Tibial artery (tissue), 4 donors: Measurements from ENCODE around the gene QPRT.
"Not testable (repeated sequence)": the region's sequence is repeated elsewhere in the genome, so short reads cannot be mapped to it uniquely, and the experiment has no call there.

ENCODE experiments used
- DNase-seq, 2 donors: peaks; one replicate each; pipeline ENCODE4 v3.0.0-alpha.2; 2019
- H3K27ac ChIP-seq, 2 donors: fragments of 200-600 bp; sonication (generic) in 1 of 2; 1 replicate in 1 of 2; 2 replicates in 1 of 2; pipeline ENCODE4 v1.5.1; 2018 to 2019; ENCODE audit warnings: mild to moderate bottlenecking in 1 of 2
- H3K27me3 ChIP-seq, 2 donors: fragments of 200-600 bp; sonication (generic) in 1 of 2; one replicate each; pipeline versions ENCODE4 v1.5.1 to v1.6.0; 2016 to 2019
- H3K36me3 ChIP-seq, 3 donors: fragments of 200-600 bp; sonication (generic) in 2 of 3; one replicate each; pipeline ENCODE4 v1.5.1; 2016 to 2019; ENCODE audit warnings: mild to moderate bottlenecking in 2 of 3
- H3K4me1 ChIP-seq, 4 donors: fragments of 200-600 bp; sonication (generic) in 2 of 4; 1 replicate in 3 of 4; 2 replicates in 1 of 4; pipeline ENCODE4 v1.5.1; 2016 to 2019
- H3K4me3 ChIP-seq, 2 donors: fragments of 200-600 bp; sonication (generic) in 1 of 2; 1 replicate in 1 of 2; 2 replicates in 1 of 2; pipeline ENCODE4 v1.5.1; 2018 to 2019; ENCODE audit warnings: mild to moderate bottlenecking in 2 of 2
- H3K9me3 ChIP-seq, 3 donors: fragments of 200-600 bp; sonication (generic) in 1 of 3; one replicate each; pipeline ENCODE4 v1.5.1; 2016 to 2019
- intact Hi-C: fragments of 100-400 bp; cut with DNase I; formaldehyde crosslinking; loops from one replicate; pipeline ENCODE4 v1.15.0; 2023; ENCODE audit warnings: low total_unique reads
- TF ChIP-seq, protein P1 (sequence below), 2 experiments: fragments of 200-600 bp in 1 of 2; fragments of 450-650 bp in 1 of 2; IDR thresholded peaks; one replicate each; pipeline ENCODE4 v1.5.1; 2017 to 2019; ENCODE audit warnings: antibody characterized with exemption in 2 of 2, mild to moderate bottlenecking in 1 of 2, moderate library complexity in 1 of 2

QPRT gene

DNA sequence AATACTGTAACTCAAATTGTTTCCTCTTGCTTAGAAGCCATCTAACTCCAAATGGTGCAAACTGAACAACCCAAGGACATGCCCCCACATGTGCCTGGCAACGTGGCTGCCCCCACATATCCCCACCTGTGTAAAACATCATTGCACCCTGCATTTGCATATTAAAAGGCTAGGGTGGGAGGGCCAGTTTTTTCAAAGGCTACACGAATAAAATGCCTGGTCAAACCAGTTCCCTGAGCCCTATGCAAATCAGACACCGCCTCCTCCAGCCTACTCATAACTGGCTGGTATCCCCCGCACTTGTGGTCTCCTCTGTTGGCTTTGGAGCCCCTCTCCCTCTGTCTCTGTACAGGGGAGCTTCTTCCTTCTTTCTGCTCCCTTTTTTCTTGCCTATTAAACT lies 40.1 kb downstream of the QPRT start:
- H3K27me3 ChIP-seq, result no peaks in the 10 kb centered on the region

GRCh38 chr16:29720703-29721102 lies 41.7 kb downstream of the QPRT start:
- Histone ChIP-seq H3K4me3 (no peak overlapping the region), H3K27ac (no peak overlapping the region)
- intact Hi-C loops, result no loop called here

More for the DNA sequence above, 40.1 kb downstream of the QPRT start:
- intact Hi-C loops, result no loop called here
- no peak overlapping the region for H3K27ac ChIP-seq
- peaks cover 0 to 3% (median 0%) of the 10 kb centered on the region in 4 donors for H3K4me1 ChIP-seq
- H3K36me3 ChIP-seq, result no peaks in the 10 kb centered on the region
- H3K9me3 ChIP-seq, result no peaks in the 10 kb centered on the region
- H3K4me3 ChIP-seq, result no peak overlapping the region
- TF ChIP-seq, protein P1, sequence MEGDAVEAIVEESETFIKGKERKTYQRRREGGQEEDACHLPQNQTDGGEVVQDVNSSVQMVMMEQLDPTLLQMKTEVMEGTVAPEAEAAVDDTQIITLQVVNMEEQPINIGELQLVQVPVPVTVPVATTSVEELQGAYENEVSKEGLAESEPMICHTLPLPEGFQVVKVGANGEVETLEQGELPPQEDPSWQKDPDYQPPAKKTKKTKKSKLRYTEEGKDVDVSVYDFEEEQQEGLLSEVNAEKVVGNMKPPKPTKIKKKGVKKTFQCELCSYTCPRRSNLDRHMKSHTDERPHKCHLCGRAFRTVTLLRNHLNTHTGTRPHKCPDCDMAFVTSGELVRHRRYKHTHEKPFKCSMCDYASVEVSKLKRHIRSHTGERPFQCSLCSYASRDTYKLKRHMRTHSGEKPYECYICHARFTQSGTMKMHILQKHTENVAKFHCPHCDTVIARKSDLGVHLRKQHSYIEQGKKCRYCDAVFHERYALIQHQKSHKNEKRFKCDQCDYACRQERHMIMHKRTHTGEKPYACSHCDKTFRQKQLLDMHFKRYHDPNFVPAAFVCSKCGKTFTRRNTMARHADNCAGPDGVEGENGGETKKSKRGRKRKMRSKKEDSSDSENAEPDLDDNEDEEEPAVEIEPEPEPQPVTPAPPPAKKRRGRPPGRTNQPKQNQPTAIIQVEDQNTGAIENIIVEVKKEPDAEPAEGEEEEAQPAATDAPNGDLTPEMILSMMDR (IDR thresholded peaks at IDR 0.05), result no peak
- DNase-seq, result no peak

GRCh38 chr16:29721167-29721879 lies 42.3 kb downstream of the QPRT start:
- peak; percentile 62 to 72 for DNase-seq
- TF ChIP-seq, protein P1 (IDR thresholded peaks at IDR 0.05), result peak; percentile 45 to 53
- H3K9me3 ChIP-seq, H3K4me3 ChIP-seq, H3K36me3 ChIP-seq, H3K27me3 ChIP-seq, H3K27ac ChIP-seq, intact Hi-C loops, H3K4me1 ChIP-seq: not testable (repeated sequence)

More at GRCh38 chr16:29720703-29721102, 41.7 kb downstream of the QPRT start:
- H3K27me3 ChIP-seq, result no peaks in the 10 kb centered on the region
- no peaks in the 10 kb centered on the region for H3K36me3 ChIP-seq
- TF ChIP-seq, protein P1 (IDR thresholded peaks at IDR 0.05), result no peak
- H3K9me3 ChIP-seq, result no peaks in the 10 kb centered on the region
- H3K4me1 ChIP-seq, result peaks cover 0 to 3% (median 0%) of the 10 kb centered on the region in 4 donors
- DNase-seq, result no peak

GRCh38 chr16:29726845-29727377 lies 47.9 kb downstream of the QPRT start:
- Histone ChIP-seq H3K4me1 (no peaks in the 10 kb centered on the region), H3K27me3 (peaks cover 0 to 20% of the 10 kb centered on the region in 2 donors), H3K36me3 (no peaks in the 10 kb centered on the region), H3K27ac (no peak overlapping the region), H3K9me3 (no peaks in the 10 kb centered on the region), H3K4me3 (no peak overlapping the region)
- TF ChIP-seq, protein P1 (IDR thresholded peaks at IDR 0.05), result no peak
- no peak for DNase-seq
- intact Hi-C loops, result no loop called here

DNA sequence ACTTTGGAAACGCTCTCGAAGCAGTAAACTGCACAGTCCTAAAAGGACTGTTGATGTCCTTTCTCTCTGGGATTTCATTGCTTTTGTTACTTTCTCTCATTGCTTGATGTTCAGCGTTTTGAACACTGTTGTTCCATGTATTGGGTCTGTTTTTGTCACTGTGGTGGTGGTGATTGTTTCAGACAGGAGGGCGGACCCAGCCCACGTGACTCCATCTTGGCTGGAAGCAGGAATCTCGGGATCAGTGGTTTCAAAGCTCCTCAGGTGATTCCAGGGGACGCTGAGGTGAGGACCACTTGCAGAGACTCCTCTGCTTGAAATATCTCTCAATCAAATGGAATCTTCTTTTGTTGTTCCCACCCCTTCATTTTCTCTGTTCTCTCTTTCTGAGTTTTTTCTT lies 48.5 kb downstream of the QPRT start:
- Histone ChIP-seq H3K4me3 (no peak overlapping the region), H3K9me3 (no peaks in the 10 kb centered on the region), H3K36me3 (no peaks in the 10 kb centered on the region), H3K4me1 (no peaks in the 10 kb centered on the region), H3K27ac (no peak overlapping the region), H3K27me3 (peaks cover 0 to 20% of the 10 kb centered on the region in 2 donors)
- DNase-seq, result no peak
- TF ChIP-seq, protein P1 (IDR thresholded peaks at IDR 0.05), result no peak
- intact Hi-C loops, result no loop called here
